Activated CD8-positive, alpha-beta memory T cell treated with anti-CD3 and anti-CD28 coated beads, Interleukin-2, amount 50 U/mL, for 1 hour (primary cell): ENCODE data around the gene PCID2.

Experiments used
- DNase-seq: peaks from one replicate; pipeline ENCODE4 v3.0.0-alpha.2; 2020; ENCODE audit errors: extremely low read depth

PCID2 gene

GRCh38 chr13:113149711-113150549 lies 58.5 kb downstream of the PCID2 start:
- DNase-seq: no peak

DNA sequence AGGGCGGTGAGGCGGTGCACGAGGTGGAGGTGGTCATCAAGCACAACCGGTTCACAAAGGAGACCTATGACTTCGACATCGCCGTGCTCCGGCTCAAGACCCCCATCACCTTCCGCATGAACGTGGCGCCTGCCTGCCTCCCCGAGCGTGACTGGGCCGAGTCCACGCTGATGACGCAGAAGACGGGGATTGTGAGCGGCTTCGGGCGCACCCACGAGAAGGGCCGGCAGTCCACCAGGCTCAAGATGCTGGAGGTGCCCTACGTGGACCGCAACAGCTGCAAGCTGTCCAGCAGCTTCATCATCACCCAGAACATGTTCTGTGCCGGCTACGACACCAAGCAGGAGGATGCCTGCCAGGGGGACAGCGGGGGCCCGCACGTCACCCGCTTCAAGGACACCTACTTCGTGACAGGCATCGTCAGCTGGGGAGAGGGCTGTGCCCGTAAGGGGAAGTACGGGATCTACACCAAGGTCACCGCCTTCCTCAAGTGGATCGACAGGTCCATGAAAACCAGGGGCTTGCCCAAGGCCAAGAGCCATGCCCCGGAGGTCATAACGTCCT lies 59.4 kb downstream of the PCID2 start:
- DNase-seq: no peak

- no peak for DNase-seq
Observed at GRCh38 chr13:113148407-113148806, 60.1 kb downstream of the PCID2 start.

DNA sequence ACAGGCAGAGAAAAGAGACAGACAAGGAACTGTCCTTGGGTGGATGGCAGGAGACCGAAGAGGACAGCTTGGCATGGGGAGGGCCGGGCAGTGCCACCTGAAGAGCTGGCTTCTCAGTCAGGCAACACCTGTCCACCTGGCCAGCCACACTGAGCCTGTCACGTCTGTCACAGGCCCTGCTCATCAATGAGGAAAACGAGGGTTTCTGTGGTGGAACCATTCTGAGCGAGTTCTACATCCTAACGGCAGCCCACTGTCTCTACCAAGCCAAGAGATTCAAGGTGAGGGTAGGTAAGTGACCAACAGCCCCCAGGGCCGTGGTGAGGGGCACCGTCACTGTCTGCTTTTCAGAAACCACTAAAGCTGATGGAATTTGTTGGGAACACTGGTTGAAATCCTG lies 61.3 kb downstream of the PCID2 start:
- no peak for DNase-seq

DNA sequence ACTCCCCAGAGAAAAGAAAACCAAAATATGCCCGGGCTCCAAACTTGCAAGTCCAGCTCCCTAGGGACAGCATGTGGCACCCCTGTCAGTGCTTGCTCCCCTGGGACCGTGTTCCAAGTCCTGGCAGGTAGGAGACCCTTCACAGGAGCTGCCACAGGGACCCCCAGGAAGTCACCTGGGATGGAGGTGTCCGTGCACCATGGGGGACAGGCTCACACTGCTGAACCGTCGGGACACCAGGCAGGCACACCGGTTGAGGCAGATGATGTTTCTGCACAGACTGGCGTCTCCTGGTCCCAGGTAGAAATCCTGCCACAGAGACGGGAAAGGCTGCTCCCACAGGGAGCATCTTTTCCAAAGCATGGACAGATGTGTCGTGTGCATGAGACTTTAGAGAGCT lies 61.7 kb downstream of the PCID2 start:
- DNase-seq: no peak

DNA sequence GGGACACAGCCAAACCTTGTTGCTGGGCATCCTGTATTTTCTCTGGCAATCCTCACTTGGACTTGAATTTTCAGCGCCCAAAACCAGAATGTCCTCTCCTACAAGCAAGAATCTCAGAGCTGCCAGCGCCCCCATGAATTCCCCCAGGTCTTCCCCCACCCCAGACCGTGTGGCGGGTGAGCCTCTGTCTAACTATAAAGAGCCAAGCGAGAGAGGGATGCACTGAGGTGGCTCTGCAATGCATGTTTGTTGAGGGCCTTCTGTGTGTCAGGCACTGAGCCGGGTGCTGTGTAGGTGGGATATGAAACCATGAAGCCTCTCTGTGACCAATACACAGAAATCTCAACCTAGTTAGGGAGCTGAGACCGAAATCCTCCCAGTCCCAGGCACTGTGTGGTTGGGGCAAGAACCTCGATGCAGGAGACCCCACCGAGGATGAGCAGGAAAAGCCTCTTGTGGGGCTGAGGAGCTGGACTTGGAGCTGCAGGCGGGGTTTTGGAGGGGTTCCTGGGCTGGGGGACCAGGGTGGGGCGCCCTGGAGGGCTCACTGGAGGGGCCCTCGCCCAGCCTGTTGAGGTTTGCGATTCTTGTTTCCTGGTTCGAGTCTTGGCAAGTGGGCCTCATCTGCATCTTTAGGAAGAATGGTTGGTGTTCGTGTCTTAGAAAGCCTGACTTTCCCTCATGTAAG lies 62.4 kb downstream of the PCID2 start:
- no peak for DNase-seq

GRCh38 chr13:113145496-113145895 lies 63.0 kb downstream of the PCID2 start:
- DNase-seq: no peak

DNA sequence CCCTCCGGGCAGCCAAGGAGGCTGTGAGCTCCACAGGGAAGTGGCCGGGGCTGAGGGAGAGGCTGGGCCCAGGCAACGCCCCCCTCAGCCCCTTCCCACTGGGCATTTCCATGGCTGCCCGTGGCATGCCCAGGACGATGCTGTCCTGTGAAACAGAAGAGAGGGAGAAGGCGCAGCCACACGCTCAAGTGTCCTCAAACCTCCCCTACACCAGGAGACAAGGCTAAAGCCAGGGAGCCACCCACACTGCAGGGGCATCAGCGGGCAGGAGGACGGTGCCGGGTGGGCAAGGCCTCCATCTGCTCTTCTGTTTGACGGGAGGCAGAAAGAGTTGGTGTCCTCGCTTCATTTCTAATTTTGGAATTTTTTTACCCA lies 64.2 kb downstream of the PCID2 start:
- DNase-seq: no peak

GRCh38 chr13:113143466-113144254 lies 64.8 kb downstream of the PCID2 start:
- no peak for DNase-seq

GRCh38 chr13:113142876-113143275 lies 65.6 kb downstream of the PCID2 start:
- no peak for DNase-seq

DNA sequence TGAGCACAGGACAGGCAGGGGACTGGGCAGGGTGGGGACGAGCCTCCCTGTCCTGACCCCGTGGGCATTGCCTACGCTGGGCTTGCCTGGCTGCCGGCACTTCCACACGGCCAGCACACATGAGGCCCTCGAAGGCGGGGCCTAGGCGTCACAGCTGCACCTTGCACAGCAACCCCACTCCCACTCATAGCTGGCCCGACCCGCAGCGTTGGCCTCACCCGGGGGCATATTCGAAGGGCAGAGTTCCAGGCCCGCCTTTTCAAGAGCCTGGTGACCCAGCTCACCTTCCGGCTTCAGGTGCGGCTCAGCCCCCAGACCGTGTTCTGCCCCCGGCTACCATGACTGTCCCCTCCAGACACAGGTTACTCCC lies 66.9 kb downstream of the PCID2 start:
- DNase-seq: no peak

DNA sequence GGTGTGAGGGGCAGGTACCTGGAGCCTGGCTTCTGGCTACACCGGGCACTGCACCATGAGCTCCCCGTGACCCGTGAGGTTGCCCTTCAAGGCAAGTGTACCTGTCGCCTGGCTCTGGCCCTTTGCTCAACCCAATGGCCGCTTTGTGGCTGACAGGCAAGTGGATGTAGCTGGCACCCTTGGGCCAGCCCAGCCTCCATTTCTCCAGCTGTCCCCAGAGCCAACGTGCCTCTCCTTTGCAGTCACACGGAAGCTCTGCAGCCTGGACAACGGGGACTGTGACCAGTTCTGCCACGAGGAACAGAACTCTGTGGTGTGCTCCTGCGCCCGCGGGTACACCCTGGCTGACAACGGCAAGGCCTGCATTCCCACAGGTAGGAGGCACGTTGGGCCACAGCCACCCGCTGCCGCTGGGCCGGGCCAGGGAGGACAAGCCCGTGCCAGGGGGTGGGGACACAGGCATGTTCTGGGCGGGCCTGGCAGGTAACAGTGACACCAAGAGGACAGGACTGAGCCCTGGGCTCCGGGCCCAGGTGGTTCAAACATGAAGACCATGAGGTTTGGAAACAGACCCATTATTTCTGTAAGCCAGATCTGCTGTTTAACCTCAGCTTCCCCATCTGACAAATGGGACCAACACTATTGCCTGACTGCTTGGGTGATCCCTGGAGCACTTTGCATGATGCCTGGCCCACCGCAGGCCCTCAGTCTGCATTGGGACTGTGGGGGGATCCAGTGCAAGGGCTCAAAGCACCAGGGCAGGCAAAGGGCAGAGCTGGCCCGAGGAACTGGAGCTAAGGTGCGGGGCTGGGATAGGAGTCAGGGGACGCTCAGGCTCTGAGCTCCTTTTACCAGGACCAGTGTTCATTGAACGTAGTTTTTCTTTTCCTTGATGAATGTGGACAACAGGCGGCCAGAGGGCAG lies 67.5 kb downstream of the PCID2 start:
- no peak for DNase-seq

DNA sequence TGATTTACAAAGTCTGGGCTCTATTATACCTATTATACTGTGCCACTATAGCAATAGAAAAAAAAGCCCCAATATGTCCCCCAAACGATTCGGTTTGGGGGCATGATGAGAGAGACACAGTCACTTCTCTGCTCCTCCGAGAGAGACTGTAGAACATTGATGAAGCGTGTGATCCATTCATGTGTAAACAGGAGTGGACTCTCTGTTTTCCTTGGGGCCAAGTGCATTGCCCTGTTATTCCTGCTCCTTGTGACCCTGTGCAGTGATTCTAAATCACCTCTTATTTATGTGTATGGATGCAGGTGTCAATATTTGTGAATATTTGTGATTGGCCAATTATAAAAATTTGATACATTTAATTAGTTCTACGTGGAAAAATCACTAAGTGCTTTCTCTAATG lies 68.9 kb downstream of the PCID2 start:
- DNase-seq: no peak

GRCh38 chr13:113138792-113139551 lies 69.5 kb downstream of the PCID2 start:
- no peak for DNase-seq

GRCh38 chr13:113137691-113138298 lies 70.7 kb downstream of the PCID2 start:
- DNase-seq: no peak

DNA sequence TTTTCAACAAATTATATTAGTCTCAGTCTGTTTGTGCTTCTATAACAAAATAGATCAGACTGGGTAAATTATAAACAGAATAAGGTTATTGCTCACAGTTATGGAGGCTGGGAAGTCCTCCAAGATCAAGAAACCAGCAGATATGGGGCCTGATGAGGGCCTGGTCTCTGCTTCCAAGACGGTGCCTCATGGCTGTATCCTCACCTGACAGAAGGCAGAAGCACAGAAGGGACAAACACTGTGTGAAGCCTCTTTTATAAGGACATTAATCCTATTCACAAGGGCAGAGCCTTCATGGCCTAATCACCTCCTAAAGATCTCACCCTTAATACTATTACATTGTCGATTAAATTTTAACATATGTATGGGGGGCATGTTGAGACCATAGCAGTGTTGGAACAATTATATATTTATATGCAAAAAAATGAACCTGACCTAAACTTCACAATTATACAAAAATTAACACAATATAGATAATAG lies 73.1 kb downstream of the PCID2 start:
- no peak for DNase-seq

DNA sequence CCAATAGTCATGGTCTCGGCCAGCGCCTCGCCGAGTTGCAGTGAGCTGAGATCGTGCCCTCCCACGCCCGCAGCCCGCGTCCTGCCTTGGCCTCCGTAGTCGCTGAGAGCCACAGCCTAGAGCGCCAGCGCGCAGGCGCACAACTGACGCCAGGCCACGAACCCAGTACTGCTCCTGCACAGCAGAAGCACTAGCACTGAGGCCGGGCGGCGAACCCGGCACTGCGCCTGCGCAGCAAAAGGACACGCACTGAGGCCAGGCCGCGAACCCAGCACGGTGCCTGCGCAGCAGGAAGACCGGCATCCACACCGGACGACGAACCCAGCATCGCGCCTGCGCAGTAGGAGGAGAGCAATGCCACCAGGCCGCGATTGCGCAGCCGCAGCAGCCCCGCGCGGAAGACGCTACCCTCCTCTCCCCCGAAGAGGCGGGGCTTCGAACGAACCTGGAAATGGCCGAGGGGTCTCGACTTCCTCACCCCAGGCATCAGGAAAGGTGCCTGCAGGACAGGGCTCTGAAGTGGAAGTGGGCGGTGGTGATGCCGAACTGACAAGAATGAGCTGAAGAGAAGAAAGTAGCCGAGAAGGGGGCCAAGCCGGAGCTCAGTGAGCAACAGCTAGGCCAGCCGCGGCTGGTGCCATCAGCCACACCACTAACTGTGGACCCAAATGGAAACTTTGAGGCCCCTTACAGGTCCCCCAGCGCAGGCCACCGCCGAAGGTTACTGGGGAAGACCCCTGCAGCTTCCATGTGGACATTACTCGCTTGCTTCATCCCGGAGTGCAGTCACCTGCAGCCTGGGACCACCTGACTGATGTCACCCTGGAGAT lies 78.3 kb downstream of the PCID2 start:
- DNase-seq: no peak

DNA sequence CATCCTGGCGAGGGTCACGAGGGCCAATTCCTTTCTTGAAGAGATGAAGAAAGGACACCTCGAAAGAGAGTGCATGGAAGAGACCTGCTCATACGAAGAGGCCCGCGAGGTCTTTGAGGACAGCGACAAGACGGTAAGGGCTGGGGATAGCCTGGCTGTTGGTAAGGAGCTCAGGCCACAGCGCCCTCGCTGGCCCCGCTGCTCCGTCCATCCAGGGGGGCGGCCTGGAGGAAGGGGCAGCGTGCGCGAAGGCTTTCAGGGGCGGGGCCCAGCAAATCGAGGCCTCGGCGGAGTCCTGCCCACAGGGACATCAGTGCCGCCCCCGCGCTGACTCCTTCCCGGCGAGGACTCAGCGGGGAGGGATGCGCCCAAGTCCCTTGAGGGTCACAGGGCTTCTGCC lies 79.0 kb downstream of the PCID2 start:
- DNase-seq: no peak
